GM20431 (cell line): ENCODE results near the gene DYRK1B.
"Not testable (repeated sequence)": the region's sequence is repeated elsewhere in the genome, so short reads cannot be mapped to it uniquely, and the experiment has no call there.

Experiments used
- in situ Hi-C: fragments of 300-500 bp; cut with MseI, MboI; formaldehyde crosslinking; loops from one replicate; pipeline ENCODE4 v1.15.0; 2020; ENCODE audit warnings: low sequenced_read_pairs; ENCODE audit not compliant: unreplicated experiment

Gene DYRK1B

GRCh38 chr19:39816287-39817048 is 17.5 kb downstream of the DYRK1B start:
- in situ Hi-C loops: no loop called here

- in situ Hi-C loops: no loop called here
Measured at GRCh38 chr19:39814595-39814994, 19.4 kb downstream of the DYRK1B start.

GRCh38 chr19:39814111-39814510 is 19.9 kb downstream of the DYRK1B start:
- in situ Hi-C loops: not testable (repeated sequence)

- in situ Hi-C loops: no loop called here
Measured at GRCh38 chr19:39813264-39813993, 20.5 kb downstream of the DYRK1B start.

DNA sequence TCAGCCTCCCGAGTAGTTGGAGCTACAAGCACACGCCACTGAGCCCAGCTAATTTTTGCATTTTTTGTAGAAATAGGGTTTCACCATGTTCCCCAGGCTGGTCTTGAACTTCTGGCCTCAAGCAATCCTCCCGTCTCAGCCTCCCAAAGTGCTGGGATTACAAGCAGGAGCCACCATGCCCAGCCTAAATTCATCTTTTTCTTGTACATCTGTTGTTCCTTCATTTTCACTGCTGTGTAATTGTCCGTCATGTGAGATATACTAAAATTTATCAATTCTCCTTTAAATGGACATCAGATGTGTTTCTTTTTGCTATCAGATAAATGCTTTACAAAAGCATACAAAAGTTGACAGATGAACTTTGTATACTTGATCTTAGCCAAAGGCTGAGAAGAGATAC is 22.9 kb downstream of the DYRK1B start:
- in situ Hi-C loops: no loop called here

GRCh38 chr19:39810424-39810823 is 23.5 kb downstream of the DYRK1B start:
- in situ Hi-C loops: no loop called here

DNA sequence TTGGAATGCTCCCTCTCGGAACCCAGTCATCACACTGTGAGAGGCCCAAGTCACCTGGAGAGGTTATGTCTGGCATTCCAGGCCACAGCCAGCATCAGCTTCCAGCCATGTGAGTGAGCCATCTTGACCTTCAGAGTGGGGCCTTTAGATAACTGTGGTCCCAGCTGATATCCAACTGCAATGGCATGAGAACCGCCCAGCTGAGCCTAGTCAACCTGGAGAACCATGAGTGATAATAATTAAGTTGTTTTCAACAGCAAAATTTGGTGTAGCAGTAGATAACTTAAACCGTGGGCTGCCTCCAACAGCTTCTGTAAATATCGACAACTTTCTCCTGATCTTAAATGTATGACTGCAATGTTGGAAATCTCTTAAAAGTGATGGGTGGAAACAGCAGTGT is 24.6 kb downstream of the DYRK1B start:
- in situ Hi-C loops: no loop called here

DNA sequence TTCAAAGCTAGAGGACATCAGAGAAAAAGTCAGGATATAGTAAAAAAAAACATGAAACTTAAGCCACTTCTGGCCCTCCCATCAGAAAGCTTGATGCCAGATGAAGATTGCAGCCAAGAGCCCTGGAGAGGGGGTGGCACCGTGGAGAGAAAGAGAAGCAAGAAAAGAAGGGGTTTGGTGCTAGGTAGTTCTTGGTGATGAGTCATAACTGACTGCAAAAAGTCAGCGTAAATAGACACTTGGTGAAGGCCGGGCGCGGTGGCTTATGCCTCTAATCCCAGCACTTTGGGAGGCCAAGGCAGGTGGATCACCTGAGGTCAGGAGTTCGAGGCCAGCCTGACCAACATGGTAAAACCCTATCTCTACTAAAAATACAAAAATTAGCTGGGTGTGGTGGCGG is 25.3 kb downstream of the DYRK1B start:
- in situ Hi-C loops: not testable (repeated sequence)

DNA sequence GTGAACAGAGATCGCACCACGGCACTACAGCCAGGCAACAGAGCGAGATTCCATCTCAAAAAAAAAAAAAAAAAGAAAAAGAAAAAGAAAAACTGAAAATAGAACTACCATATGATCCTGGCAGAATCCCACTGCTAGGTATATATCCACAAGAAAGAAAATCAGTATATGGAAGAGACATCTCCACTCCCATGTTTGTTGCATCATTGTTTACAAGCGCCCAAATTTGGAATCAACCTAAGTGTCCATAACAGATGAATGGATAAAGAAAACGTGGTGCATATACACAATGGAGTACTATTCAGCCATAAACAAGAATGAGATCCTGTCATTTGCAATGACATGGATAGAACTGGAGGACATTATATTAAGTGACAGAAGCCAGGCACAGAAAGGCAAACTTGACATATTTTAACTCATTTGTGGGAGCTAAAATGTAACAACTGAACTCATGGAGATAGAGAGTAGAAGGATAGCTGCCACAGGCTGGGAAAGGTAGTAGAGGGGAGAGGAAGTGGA is 26.1 kb downstream of the DYRK1B start:
- in situ Hi-C loops: no loop called here

GRCh38 chr19:39805104-39805503 is 28.9 kb downstream of the DYRK1B start:
- in situ Hi-C loops: no loop called here

- in situ Hi-C loops: no loop called here
Measured at GRCh38 chr19:39802958-39803357, 31.0 kb downstream of the DYRK1B start.

DNA sequence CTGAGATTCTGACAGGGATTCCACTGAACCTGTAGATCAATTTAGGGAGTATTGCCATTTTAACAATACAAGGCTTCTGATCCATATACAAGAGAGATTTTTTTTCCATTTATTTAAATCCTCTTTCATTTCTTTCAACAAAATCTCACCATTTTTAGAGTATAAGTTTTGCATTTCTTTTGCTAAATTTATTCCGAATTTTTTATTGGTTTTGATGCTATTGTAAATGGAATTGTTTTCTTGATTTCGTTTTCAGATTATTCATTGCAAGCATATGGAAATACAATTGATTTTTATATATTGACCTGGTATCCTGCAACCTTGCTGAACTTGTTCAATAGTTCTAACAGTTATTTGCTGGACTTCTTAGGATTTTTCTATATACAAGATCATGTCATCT is 36.9 kb downstream of the DYRK1B start:
- in situ Hi-C loops: no loop called here

DNA sequence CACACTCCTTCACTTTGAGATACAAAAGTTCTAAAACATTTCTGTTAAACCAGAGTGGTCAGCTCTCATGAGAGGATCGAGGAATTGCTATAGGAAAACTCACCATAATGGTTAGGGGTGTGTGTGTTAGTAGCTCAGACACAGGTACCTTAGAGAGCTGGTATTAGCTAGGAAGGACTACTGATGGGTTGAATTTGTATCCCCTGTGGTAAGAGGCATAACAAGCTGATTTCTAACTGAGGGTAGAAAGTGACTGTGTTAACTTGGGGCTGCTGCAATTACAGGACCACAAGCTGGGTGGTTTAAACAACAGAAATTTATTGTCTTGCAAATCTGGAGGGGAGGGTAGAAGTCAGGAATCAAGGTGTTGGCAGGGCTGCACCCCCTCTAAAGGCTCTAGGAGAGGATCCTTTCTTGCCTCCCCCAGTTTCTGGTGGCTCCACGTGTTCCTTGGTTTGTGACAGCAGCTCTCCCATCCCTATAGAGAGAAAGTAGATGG is 37.9 kb downstream of the DYRK1B start:
- in situ Hi-C loops: no loop called here

DNA sequence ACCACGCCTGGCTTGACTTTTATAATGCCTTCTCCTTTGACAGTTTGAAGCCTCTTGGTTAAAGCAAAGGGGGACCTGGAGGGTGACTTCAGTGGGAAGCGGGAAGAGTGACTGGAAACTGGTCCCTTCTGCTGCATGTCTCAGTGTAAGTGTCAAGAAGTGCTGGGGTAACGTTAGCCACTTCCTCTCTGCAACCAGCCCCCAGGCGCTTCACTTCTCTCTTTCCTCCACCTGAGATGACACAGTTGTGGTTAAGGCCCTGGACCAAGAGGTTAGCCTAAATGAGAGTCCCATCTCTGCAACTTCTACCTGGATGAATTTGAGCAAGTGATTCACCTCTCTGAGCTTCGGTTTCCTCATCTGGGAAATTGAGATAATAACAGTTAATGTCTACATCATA is 39.0 kb downstream of the DYRK1B start:
- in situ Hi-C loops: no loop called here

DNA sequence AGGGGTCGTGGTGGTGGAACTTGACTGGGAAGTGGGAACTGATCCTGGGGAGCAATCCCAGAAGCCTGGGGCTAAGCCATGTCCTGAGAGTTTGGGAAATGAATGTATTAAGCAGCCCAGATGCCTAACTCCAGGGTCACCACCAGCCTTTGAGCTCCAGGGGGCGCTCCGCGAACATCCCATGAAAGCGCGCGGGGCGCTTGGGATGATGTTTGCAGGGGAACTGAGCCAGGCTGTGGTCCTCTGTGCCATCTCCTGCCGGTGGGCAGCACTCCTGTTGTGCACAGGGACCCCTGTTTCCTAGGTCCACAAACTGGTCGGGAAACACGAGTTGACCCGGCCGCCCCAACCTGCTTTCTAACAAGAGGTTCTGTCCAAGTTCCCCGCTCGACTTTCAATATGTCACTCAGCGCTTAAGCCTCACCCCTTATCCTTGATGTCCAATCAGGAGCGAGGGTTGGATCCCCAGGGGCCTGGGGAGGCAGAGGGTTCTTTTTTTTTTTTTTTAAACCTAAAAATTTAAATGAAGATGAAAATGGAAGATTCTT is 40.9 kb downstream of the DYRK1B start:
- in situ Hi-C loops: no loop called here

DNA sequence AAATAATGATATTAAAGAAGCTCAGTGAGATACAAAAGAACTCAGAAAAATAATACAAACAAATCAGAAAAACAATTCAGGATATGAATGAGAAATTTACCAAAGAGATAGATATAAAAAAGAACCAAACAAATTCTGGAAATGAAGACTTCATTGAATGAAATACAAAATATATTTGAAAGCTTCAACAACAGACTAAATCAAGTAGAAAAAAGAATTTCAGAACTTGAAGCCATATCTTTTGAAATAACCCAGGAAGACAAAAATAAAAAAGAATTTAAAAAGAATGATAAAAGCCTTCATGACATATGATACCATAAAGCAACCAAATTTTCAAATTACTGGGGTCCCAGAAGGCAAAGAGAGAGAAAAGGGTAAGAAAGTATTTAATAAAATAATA is 45.7 kb downstream of the DYRK1B start:
- in situ Hi-C loops: no loop called here

GRCh38 chr19:39780894-39781293 is 53.1 kb downstream of the DYRK1B start:
- in situ Hi-C loops: no loop called here

GRCh38 chr19:39778763-39779162 is 55.2 kb downstream of the DYRK1B start, which contains the start of gene LEUTX:
Gene LEUTX (plus strand): TSS chr19:39778854. CDS start chr19:39778921, 67 bp downstream.
- in situ Hi-C loops: no loop called here
